ENCODE results near the gene EIF2S2.

The EIF2S2 gene

GRCh38 chr20:34040300-34040995, 71.6 kb downstream of the EIF2S2 start:
- no peak for DNase-seq (ENCODE audit: low read depth, low spot score)
- no peak for TF ChIP-seq YY1 (IDR thresholded peaks at IDR 0.05; ENCODE audit: insufficient read depth, insufficient read length)
- no peak for TF ChIP-seq ZNF274 (IDR thresholded peaks at IDR 0.05; ENCODE audit: low read depth, low read length)
- TF ChIP-seq SUZ12 (IDR thresholded peaks at IDR 0.05; ENCODE audit: extremely low read depth, insufficient read depth, insufficient read length) = no peak
- no peak overlapping the region for H3K9ac ChIP-seq (ENCODE audit: insufficient read length, low read depth)
- H3K27me3 ChIP-seq (ENCODE audit: insufficient read depth, insufficient read length) = no peaks in the 10 kb centered on the region
- no peaks in the 10 kb centered on the region for H3K9me3 ChIP-seq (ENCODE audit: insufficient read depth, low read length)
- no peak overlapping the region for H3K4me3 ChIP-seq (ENCODE audit: insufficient read length, low read depth)
- no peaks in the 10 kb centered on the region for H3K4me1 ChIP-seq (ENCODE audit: insufficient read depth, insufficient read length)
- peaks cover 11% of the 10 kb centered on the region for H3K36me3 ChIP-seq (ENCODE audit: insufficient read depth, insufficient read length, low read length)
